GM18517 (cell line): ENCODE results near the gene MCF2L2.
"Not testable (repeated sequence)": the region's sequence is repeated elsewhere in the genome, so short reads cannot be mapped to it uniquely, and the experiment has no call there.

Experiments used
- ATAC-seq: cut with Tn5 transposase; IDR thresholded peaks from one replicate; pipeline ENCODE4 v1.9.1; 2021; ENCODE audit warnings: mild to moderate bottlenecking, moderate library complexity; ENCODE audit not compliant: unreplicated experiment

The MCF2L2 gene

GRCh38 chr3:183446838-183447205 is 18.4 kb upstream of the MCF2L2 start:
- ATAC-seq = no peak

DNA sequence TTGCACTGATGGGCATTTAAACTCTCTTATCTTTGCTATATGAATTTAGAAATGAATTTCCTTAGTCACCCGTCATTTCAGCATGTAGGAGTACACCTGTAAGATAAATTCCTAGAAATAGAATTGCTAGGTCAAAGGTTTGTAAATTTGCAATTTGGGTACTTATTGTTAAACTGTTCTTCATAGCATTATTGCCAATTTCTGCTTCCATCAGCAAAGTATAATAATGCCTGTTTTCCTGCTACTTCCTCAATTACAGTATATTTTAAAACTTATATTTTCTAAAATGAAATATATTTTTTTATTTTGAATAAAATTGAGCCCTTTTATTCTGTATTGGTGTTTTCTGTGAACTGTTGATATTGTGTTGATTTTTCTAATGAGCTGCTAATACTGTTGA is 16.3 kb upstream of the MCF2L2 start:
- no peak for ATAC-seq

GRCh38 chr3:183443395-183444385 is 15.3 kb upstream of the MCF2L2 start:
- ATAC-seq = no peak

DNA sequence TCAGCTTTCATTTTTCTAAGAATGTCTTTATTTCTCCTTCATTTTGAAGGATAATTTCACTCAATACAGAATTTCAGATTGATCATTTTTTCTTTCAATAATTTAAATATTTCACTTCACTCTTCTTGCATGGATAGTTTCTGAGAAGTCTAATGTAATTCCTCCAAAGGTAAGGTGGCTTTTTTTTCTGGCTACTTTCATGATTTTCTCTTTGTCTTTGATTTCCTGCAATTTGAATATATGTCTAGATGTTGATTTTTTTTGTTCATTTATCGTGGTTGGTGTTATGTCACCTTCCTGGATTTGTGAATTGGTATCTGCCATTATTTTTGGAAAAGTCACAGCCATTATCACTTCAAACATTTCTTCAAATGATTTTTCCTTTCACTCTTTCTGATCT is 14.6 kb upstream of the MCF2L2 start:
- ATAC-seq = no peak

GRCh38 chr3:183440521-183440920 is 12.1 kb upstream of the MCF2L2 start:
- ATAC-seq = not testable (repeated sequence)

DNA sequence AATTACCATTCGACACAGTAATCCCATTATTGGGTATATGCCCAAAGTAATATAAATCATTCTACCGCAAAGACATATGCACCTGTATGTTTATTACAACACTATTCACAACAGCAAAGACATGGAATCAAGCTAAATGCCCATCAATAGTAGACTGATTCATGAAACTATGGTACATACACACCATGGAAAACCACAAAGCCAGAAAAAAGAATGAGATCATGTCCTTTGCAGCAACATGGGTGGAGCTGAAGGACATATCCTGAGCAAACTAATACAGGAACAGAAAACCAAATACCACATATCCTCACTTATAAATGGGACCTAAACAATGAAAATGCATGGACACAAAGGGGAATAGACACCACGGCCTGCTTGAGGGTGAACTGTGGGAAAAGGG is 11.1 kb upstream of the MCF2L2 start:
- ATAC-seq = no peak

- ATAC-seq = no peak
These were observed 10.3 kb upstream of the MCF2L2 start for GRCh38 chr3:183438735-183439134.

- no peak for ATAC-seq
These were observed 9.5 kb upstream of the MCF2L2 start for GRCh38 chr3:183437666-183438564.

- ATAC-seq = no peak
These were observed 8.6 kb upstream of the MCF2L2 start for GRCh38 chr3:183437061-183437460.

DNA sequence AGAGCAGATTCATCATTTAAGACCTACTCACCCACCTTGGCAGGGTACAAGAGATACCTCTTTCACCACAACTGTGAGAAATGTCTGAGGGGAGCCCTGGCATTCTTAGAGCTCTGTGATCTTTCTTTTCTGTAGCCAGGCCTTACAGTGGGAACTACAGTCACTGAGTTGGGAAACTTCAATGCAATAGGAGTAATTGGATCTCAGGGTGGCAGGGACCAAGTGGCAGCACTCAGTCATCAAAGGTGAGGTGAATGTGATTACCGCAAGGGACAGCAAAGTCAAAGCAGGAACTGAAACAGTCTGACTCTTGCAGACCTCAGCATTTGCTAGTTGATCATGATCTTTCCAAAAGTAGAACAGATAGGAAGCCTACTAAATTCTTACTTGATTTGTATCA is 7.2 kb upstream of the MCF2L2 start:
- ATAC-seq = peak; percentile 85

DNA sequence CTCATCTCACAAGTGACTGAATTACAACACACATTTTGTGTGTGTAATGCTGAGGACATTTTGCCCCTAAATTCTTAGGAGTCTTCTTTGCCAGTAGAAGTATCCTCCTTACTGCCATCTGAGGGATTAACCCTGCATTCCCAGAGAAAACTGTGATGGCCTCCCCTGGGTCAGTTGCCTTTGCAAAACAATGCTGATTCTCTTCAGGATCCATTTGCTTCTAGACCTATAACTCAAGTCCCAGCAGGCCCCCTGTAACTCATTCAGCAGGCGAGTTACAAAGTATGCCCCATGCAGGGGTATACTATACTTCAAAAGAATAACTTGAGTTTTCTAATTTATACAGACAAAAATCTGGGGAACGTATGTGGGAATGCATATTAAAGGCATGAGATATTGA is 6.6 kb upstream of the MCF2L2 start:
- no peak for ATAC-seq

DNA sequence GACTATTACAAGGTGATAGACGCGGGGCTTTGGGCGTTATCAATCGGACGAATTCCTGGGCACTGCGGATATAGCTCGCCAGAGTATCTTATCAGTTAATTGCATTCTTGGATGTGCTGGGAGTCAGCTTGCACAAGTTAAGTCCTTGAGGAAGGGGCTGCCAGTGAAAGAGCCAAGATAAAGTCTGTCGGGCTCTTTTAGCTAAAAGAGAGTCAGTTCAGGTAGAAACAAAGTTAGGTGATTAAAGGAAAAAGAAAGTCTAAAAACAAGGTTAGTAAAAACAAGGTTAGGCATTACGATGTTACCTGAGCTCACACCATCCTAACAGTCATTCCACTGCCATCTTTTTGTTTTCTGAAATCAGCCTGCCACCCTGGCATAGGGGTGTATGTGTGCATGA is 6.1 kb upstream of the MCF2L2 start:
- ATAC-seq = no peak

DNA sequence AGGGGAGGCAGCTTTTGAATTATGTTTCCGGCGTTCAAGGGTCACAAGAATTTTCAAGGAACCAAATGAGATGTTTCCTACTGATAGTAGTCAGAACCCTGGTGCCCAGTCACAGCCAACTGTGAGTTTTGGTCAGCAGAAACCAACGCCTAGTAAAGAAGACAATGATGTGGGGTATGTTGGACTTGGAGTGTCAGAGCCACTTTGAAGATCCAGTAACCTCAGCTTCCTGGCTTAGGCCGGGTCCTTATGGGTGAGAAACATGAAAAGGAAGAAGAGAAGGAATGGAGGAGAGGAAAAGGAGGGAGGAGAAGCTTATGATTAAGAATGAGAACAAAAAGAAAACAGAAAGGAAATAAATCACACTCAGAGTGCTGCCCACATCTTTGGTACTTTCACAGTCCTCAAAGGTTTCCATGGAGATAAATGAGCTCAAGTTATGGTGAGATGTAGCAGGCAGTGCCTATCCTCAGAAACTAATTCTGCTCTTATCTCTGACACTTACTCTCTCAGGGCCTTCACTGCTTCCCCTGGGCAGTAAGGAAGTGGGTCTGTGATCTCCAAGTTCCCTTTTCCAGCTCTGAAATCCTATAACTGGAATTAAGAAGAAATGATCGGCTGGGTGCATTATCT is 2.0 kb upstream of the MCF2L2 start:
- ATAC-seq = no peak

- peak; percentile 34 for ATAC-seq
These were observed 458 bp downstream of the MCF2L2 start for GRCh38 chr3:183427876-183428446.

- no peak for ATAC-seq
These were observed 1.1 kb downstream of the MCF2L2 start for GRCh38 chr3:183427196-183427875.

GRCh38 chr3:183418807-183419206 is 9.6 kb downstream of the MCF2L2 start:
- not testable (repeated sequence) for ATAC-seq

DNA sequence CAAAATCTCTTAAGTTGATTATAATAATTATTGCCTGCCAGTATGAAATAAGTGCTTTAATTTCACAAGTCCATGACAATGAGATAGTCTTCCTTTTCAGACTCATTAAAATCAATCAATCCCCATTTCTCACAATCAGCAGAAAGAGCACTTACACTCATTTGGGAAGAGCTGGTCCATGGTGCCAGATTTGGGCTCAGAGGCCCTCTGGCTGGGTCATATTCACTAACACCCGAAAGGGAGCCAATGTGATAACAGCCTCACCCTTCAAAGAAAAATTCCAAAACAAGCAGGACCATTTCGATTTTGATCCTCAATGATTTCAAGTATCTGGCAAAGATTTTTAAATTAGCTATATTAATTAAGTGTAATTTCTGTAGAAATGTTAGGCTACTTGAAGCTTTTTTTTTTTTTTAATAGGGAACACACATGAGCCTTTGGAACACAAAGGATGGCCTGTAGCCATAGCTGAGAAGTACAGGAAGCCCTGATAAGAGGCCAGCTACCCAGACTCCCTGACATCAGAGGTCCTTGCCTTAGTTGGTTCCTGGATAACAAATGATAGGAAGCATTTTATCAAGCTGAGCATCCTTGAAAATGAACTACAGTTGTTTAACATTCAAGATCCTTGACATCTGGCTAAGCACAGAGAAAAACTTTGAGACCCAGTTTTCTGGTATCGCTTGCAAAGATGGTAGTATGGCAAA is 17.1 kb downstream of the MCF2L2 start:
- no peak for ATAC-seq

DNA sequence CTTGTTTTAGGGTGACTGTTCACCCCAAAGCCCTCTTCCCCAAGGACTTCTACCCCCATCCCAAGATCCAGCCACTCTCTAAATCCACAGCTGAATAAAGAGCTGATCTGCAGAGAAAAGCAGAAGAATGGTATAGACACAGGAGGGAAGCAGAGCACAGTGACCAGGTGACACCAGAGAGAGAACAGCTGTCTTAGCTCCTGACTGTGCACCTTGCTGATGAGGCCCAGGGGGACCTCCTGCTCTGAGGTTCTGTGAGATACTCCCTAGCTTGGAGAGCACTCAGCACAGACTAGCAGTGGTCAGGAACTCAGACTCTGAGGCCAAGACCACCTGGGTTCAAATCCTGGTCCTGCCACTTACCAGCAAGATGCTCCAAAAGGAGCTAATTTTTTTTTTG is 17.7 kb downstream of the MCF2L2 start:
- no peak for ATAC-seq

DNA sequence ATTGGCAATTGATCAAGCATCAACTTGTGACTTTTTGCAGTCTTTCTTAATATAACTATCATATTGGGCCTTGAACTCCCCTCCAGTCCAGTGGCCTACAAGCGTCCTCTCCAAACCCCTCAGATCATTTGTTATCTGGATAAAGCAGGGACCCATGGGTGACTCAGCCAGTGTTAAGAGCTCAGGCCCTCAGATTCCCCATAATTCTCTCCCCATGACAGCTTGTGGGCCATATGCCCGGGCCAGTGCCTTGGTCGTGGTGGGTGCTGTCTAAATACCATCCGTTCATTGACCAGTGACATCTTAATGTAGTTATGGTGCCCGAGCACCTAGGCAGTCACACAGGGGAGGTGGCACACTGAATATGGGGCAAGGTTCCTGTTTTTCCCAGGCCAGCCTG is 18.1 kb downstream of the MCF2L2 start:
- ATAC-seq = no peak

DNA sequence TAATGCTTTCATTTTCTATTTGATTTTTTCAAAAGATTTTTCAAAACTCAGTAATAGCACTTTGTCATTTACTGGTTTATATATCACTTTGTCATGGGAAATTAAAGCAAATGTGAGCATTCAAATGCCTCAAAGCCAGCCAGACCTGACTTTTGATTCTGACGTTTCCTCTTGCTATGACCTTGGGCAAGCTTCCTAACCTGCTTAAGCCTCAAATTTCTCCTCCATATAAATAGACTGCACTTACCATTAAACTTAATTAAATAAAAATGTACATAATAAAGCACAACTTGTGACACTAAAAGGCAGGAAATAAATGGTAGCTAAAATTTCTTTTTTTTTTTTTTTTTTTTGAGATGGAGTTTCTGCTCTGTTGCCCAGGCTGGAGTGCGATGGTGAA is 19.2 kb downstream of the MCF2L2 start:
- ATAC-seq = no peak
